Tongue (tissue), 2 donors: Measurements from ENCODE around the gene ST3GAL4. TPM values are rescaled to one million over a fixed set of nuclear protein-coding genes. Genes with fewer than 3 reads are reported as not detected.
"Not testable (repeated sequence)": the region's sequence is repeated elsewhere in the genome, so short reads cannot be mapped to it uniquely, and the experiment has no call there.

Experiments used
- DNase-seq: peaks from one replicate; pipeline ENCODE4 v3.0.0-alpha.2; 2015
- total RNA-seq: library from RNA; depleted of rRNA; stranded (reverse); fragments of >200 nt; gene quantifications from one replicate; pipeline ENCODE4 v1.2.3, GENCODE V29; 2014

ST3GAL4 gene
- total RNA-seq, 1 donor from 2014 or later = 30.9 TPM

GRCh38 chr11:126347751-126348668 is 7.5 kb upstream of the ST3GAL4 start:
- no peak for DNase-seq

- peak; percentile 83 for DNase-seq
Observed at GRCh38 chr11:126348806-126349582, 6.5 kb upstream of the ST3GAL4 start.

DNA sequence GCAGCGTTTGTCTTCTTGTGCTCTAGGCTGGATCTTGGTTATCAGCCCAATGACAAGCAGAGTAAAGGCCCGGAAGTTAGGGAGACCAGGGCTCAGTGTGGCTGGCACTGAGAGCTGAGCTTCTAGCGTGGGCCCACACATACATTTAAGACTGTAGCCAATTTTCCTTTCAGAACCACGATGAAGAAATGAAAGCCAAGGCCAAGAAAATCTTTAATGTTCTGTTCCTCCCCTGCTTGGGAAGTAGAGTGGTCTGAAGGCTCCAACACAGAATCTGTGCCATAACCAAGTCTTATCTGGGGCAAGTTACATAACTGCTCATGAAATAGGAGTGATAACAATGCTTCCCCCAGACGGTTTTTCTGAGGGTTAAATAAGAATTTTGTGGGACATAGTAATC is 4.7 kb upstream of the ST3GAL4 start:
- DNase-seq = no peak

GRCh38 chr11:126352163-126352562 is 3.3 kb upstream of the ST3GAL4 start:
- DNase-seq = no peak

GRCh38 chr11:126352934-126353801 is 2.3 kb upstream of the ST3GAL4 start:
- DNase-seq = no peak

- no peak for DNase-seq
Observed at GRCh38 chr11:126354631-126355323, 709 bp upstream of the ST3GAL4 start.

GRCh38 chr11:126355926-126356897 is 726 bp downstream of the ST3GAL4 start:
- peak; percentile 51 for DNase-seq

DNA sequence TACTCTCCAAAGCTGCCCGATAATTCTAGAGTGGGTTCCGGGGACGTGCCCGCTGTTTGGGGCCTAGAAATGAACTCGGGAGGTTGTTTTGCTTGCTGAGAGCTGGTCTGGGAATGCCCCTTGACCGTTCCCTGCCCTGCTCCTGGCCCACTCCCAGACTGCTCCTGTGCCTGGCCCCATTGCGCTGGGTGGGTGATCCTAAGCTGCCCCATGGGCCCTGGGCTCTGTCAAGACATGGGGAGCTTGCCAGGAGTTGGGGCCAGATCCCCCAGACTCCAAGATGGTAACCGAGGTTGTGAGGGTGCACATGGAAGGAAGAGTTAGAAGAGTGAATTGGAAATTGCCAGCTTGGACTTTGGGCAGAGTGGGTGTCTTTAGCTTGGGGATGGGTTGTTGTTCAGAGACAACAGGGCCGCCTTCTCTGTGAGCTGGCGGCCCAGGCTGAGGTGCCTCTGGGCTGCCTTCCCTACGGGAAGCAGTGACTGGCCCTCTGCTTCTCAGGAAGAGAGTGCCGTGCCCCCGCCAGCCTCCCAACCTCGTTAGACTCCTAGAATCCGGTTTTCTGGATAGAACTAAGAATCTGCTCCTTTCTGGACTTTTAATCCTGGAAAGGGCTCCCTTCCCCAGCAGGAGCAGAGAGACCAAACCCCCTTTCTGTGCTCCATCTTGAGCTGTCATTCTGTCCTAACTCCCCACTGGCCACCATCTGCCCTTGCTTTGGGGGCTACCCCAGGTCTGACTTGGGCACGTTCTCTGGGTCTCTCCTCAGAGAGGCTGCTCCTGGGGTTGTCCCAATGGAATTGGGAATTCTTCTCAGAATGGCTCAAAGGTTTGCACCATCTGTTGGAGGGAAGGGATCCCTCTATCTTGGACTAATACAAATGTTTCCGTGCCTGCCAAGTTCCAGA is 1.8 kb downstream of the ST3GAL4 start:
- no peak for DNase-seq

DNA sequence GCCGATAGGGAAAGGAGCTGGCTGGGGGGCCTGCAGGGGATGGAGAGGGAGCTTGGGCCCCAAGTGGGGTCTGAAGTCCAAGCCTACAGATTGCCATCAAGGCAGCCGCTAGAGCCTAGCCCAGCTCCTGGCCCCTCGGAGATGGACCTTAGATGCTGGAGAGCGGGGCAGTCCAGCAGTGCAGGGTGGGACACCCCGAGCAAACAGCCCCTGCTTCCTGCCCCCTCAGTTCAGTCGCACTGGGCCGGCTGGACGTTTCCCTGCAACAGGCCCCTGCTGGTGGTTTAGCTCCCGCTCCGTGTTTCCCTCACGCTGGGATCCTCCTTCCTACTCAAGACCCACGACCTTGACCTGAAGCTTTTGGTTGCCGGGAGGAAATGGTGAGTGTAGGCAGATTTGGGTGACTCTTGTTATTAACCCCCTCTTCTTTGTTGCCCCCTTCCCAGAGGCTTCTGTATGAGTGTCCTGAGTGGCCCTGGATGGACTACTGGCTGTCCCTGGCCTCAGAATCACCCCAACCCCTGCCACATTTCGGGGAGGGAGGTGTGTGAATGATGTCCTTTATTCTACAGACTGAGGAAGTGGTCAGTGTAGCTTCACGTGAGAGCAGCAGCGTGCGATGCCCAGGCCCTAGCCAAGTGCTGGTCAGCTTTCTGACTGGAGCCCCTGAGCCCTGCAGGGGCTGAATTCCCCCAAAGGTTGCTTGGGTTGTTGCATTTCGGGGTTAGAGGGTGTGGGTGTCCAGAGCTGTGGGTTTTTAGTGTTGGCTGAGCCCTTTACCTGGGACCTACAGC is 2.7 kb downstream of the ST3GAL4 start:
- DNase-seq = no peak

- DNase-seq = no peak
Observed at GRCh38 chr11:126358763-126359160, 3.3 kb downstream of the ST3GAL4 start.

- DNase-seq = peak; percentile 88
Observed at GRCh38 chr11:126359431-126360048, 4.1 kb downstream of the ST3GAL4 start.

DNA sequence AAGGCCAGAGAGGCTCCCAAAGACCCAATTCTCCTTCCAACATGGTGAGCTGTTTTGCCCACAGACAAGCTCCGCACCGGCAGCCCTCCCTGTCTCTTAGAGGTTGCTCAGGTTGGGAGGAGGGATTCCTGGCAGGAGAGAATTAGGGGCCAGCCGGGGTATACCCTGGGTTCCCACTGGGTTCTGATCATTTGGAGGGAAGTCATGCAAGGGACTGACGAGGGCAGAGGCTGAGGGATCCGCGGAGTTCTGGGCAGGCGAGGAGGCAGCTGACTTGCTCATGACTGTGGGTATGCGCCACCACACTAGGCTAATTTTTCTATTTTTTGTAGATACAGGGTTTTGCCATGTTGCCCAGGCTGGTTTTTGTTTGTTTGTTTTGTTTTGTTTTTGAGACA is 4.6 kb downstream of the ST3GAL4 start:
- DNase-seq = no peak

DNA sequence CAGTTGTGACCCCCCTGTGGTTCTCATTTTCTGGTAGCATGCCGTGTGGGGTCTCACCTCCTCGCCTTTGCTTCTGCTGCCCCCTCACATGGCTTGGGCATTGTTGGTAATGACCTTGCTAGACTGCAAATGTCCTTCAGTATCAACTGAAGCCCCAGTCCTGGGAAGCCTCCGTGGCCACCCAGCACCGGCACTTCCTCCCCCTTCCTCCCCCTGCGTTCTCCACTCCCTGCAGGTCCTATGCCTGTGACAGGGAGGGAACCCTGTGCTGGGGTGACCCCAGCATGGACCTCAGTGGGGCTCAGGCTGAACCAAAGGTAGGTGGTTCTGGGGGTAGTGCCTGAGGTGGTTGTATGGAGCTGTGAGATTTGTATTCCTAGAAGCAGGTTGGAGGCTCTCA is 5.9 kb downstream of the ST3GAL4 start:
- no peak for DNase-seq

GRCh38 chr11:126362879-126363655 is 7.6 kb downstream of the ST3GAL4 start:
- no peak for DNase-seq

DNA sequence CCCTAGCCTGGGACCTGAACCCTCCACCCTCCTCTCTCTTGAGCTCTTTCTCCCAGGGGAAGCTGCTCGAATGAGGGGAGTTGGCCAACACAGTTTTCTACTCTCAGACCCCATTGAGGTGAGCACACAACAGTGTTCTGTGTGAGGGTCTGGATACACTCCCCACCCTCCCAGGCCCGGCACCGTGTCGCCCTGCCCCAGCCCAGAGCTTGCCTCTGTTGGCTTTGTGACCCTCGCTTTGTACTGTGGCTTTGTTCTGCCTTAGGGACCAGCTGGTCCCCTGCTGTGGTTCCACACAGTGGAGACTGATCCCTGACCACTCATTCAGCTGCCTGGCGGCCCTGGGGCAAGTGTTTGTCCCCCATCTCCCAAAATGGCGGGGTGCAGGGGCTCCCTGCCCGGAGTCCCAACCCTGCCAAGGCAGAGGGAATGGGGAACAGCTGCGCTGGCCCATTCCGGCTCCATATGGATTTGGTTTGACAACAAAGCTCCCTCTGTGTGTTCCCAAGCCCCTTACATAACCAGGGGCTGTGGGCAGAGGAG is 8.3 kb downstream of the ST3GAL4 start:
- peak; percentile 75 for DNase-seq

- DNase-seq = not testable (repeated sequence)
Observed at GRCh38 chr11:126364735-126365134, 9.2 kb downstream of the ST3GAL4 start.

DNA sequence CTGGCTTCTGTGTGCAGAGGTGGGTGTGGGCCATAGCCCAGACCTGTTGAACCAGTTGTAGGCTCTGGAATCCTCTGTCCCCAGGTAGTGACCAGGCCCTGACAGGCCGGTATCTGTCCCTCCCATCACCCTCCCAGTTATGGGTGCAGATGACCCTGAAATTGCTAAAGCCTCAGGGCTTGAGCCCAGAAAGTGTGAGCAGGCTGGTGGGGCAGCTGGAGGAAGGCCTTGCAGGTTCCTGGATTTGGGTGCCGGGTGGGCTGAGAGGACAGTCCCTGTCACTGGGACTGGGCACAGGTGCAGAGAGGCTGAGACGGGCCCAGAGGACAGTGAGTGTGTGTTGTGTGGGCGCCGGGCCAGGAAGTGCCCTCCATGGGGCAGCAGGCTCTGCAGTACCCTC is 10.0 kb downstream of the ST3GAL4 start:
- DNase-seq = not testable (repeated sequence)
